Pancreas (tissue), 10 donors: Measurements from ENCODE around the gene RFC4. TPM values are rescaled to one million over a fixed set of nuclear protein-coding genes. Genes with fewer than 3 reads are reported as not detected.

Source experiments
- ATAC-seq, 4 donors: fragments of 200-7000 bp; cut with Tn5 transposase; one replicate each; pipeline versions ENCODE4 v1.8.0 to v1.9.1; 2020; ENCODE audit warnings: mild to moderate bottlenecking in 4 of 4, moderate library complexity in 4 of 4
- DNase-seq, 6 donors: peaks; one replicate each; pipeline ENCODE4 v3.0.0-alpha.2; 2020
- FAIRE-seq: peaks from 2 replicates; lab custom pipeline; 2012; peaks lifted over from hg19 to GRCh38; lab: Jason Lieb, UNC
- H3K27ac ChIP-seq, 4 donors: fragments of 200-600 bp; sonication (generic); 1 replicate in 3 of 4; 2 replicates in 1 of 4; pipeline versions ENCODE4 v1.5.0 to v1.8.0; 2020
- H3K27me3 ChIP-seq, 4 donors: fragments of 200-600 bp; one replicate each; pipeline ENCODE4 v1.8.0; 2021
- H3K36me3 ChIP-seq, 3 donors: fragments of 200-600 bp; sonication (generic) in 1 of 3; one replicate each; pipeline versions ENCODE4 v1.5.0 to v1.8.0; 2020 to 2021
- H3K4me1 ChIP-seq, 3 donors: fragments of 200-600 bp; one replicate each; pipeline ENCODE4 v1.8.0; 2021
- H3K4me3 ChIP-seq, 4 donors: fragments of 200-600 bp; sonication (generic) in 2 of 4; one replicate each; pipeline versions ENCODE4 v1.5.0 to v1.8.0; 2020 to 2021
- H3K9me3 ChIP-seq, 4 donors: fragments of 200-600 bp; one replicate each; pipeline ENCODE4 v1.8.0; 2021
- WGBS, 2 donors: extraction: QIAGEN DNeasy Blood & Tissue Kit; methylation state at CpG; one replicate each; pipeline ENCODE4 v1.1.7; 2013; 5-methylcytosine and 5-hydroxymethylcytosine counted together
- intact Hi-C, 3 donors: fragments of 100-400 bp; cut with DNase I; formaldehyde crosslinking; loops; one replicate each; pipeline versions ENCODE4 v1.11.1 to v1.14.2; 2022
- polyA plus RNA-seq, 2 donors: library from polyadenylated mRNA; stranded (reverse); fragments of 200-250 nt; gene quantifications; one replicate each; pipeline ENCODE4 v1.2.3, GENCODE V29; 2013
- total RNA-seq, 6 donors: library from RNA; stranded (reverse); fragmentation: NEBNext Ultra II Directional in 4 of 6; extraction: Animal tissue kit (Norgen Biotek cat#: 25700) in 4 of 6; gene quantifications; one replicate each; pipeline versions ENCODE4 v1.2.1 to v1.2.4, GENCODE V29; 2021 to 2023
- TF ChIP-seq, protein P1 (sequence below), 4 donors: fragments of 200-600 bp; sonication (generic) in 3 of 4; IDR thresholded peaks; one replicate each; pipeline versions ENCODE4 v1.5.0 to v1.8.0; 2021; ENCODE audit warnings: antibody characterized with exemption in 4 of 4
- donor health status: healthy with polysubstance abuse.
- donor health status: DM: no; HTN: no; CAD: no; lungs with moderate emphysema.
- donor health status: DM: no; HTN: no; CAD: no.
- donor health status: control.
- donor health status: control.
- donor health status: Bipolar disorder and iron deficiency.
- donor health status: DM: yes; HTN: yes; CAD: no.
- donor health status: DM: no; HTN: no; CAD: no.
- donor health status: DM: no; HTN: no; CAD: no.
- donor health status: DM: yes; HTN: yes; CAD: no.

RFC4 gene
- total and polyA plus RNA-seq, 8 donors = 5.1 to 11.5 (median 8.0) TPM

DNA sequence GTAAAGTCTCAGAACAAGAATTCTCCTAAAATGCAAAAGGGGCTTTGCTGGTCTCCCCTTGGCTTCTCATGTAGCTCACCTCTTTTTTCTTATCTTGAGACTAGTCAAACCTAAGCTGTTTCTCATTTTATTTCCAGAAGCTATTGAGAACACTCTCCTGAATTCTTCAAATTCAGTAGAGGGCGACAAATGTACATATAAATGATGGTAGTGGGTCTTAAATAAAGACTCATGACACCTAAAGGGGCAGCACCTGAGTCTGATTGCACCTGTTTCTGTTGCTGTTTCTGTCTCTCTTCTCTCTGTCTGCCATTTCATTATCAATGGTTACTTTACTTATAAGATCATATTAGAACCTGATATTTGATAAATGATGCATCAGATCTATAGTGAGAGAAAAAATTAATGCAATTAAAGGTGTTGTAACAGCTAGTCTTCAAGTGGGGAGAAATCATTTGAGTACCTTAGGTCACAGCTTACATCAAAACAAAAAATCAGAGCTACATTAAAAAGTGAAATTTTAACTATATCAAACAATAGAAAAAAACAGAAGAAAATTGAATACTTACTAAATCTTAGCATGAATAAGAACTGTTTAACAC is 43.2 kb upstream of the RFC4 start:
- 0 to 2% methylated on average over 1 of the region's 1 CpG for WGBS, 2 donors
- intact Hi-C loops = loop anchor here in 1 of 3 donors (5.0 kb wide), 1 partner anchor 318 kb away; no protein-coding TSS in a partner anchor
- TF ChIP-seq, protein P1, sequence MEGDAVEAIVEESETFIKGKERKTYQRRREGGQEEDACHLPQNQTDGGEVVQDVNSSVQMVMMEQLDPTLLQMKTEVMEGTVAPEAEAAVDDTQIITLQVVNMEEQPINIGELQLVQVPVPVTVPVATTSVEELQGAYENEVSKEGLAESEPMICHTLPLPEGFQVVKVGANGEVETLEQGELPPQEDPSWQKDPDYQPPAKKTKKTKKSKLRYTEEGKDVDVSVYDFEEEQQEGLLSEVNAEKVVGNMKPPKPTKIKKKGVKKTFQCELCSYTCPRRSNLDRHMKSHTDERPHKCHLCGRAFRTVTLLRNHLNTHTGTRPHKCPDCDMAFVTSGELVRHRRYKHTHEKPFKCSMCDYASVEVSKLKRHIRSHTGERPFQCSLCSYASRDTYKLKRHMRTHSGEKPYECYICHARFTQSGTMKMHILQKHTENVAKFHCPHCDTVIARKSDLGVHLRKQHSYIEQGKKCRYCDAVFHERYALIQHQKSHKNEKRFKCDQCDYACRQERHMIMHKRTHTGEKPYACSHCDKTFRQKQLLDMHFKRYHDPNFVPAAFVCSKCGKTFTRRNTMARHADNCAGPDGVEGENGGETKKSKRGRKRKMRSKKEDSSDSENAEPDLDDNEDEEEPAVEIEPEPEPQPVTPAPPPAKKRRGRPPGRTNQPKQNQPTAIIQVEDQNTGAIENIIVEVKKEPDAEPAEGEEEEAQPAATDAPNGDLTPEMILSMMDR (IDR thresholded peaks at IDR 0.05) = peak in 1 of 4 donors; percentile 36
- DNase-seq (no peak), ATAC-seq (peak in 3 of 4 donors; percentile 43 to 64 (median 56)), FAIRE-seq (no peak)
- H3K4me3 ChIP-seq = no peak overlapping the region
- H3K4me1 ChIP-seq = no peaks in the 10 kb centered on the region
- H3K9me3 ChIP-seq = no peaks in the 10 kb centered on the region
- H3K27ac ChIP-seq = no peak overlapping the region
- no peaks in the 10 kb centered on the region for H3K27me3 ChIP-seq
- no peaks in the 10 kb centered on the region for H3K36me3 ChIP-seq

DNA sequence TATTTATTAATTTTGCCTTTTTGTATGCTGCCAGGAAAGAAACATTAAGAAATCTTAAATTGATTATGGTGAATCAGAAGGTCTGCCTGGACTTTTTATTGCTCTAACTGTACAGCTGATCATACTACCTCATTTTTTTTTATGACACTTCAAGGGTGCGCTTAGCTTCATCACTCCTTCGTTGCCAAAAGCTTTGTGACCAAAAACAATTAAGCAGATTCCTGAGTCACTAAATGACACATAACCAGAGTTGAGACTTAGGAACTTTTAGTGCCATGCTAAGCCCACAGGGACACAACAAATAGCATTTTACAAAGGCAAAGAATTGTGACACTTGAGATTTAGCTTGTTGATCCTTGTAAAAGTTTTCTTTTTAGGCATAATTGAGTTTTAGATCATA is 41.2 kb upstream of the RFC4 start:
- ATAC-seq (no peak), FAIRE-seq (no peak), DNase-seq (no peak)
- 47 to 53% methylated on average over 2 of the region's 2 CpGs for WGBS, 2 donors
- Histone ChIP-seq H3K36me3 (no peaks in the 10 kb centered on the region), H3K27ac (no peak overlapping the region), H3K4me3 (no peak overlapping the region), H3K27me3 (no peaks in the 10 kb centered on the region), H3K9me3 (no peaks in the 10 kb centered on the region), H3K4me1 (no peaks in the 10 kb centered on the region)
- intact Hi-C loops = loop anchor here in 1 of 3 donors (5.0 kb wide), 1 partner anchor 320 kb away; no protein-coding TSS in a partner anchor
- TF ChIP-seq, protein P1 (IDR thresholded peaks at IDR 0.05) = no peak

DNA sequence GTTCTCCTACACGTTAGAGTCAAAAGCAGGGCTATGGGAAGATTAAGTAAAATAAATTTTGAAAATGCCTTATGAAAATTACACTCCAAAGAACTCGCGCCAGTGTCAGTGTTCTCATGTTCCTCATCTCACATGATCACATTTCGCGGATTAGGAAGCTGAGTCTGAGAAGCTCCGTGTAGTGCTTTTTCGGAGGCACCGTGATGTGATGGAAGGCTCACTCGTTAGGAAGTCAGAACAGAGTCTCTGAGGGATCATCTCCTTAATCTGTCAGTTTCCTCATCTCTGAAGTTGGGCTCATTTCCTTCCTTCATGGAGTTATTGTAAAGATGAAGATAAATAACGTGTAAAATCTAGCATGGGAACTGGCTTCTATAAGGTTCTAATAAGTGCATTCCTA is 39.5 kb upstream of the RFC4 start:
- no peaks in the 10 kb centered on the region for H3K27me3 ChIP-seq
- H3K4me3 ChIP-seq = no peak overlapping the region
- DNase-seq = no peak
- TF ChIP-seq, protein P1 (IDR thresholded peaks at IDR 0.05) = no peak
- intact Hi-C loops = loop anchor here in 1 of 3 donors (5.0 kb wide), 1 partner anchor 322 kb away; no protein-coding TSS in a partner anchor
- H3K36me3 ChIP-seq = no peaks in the 10 kb centered on the region
- no peak for ATAC-seq
- no peaks in the 10 kb centered on the region for H3K4me1 ChIP-seq
- no peak for FAIRE-seq
- H3K27ac ChIP-seq = no peak overlapping the region
- no peaks in the 10 kb centered on the region for H3K9me3 ChIP-seq
- 70 to 77% methylated on average over 10 of the region's 10 CpGs for WGBS, 2 donors

- WGBS, 2 donors = 82 to 87% methylated on average over 11 of the region's 11 CpGs
- Histone ChIP-seq H3K27me3 (no peaks in the 10 kb centered on the region), H3K36me3 (no peaks in the 10 kb centered on the region), H3K27ac (no peak overlapping the region), H3K4me3 (no peak overlapping the region), H3K4me1 (no peaks in the 10 kb centered on the region), H3K9me3 (no peaks in the 10 kb centered on the region)
- DNase-seq (no peak), FAIRE-seq (no peak), ATAC-seq (no peak)
- TF ChIP-seq, protein P1 (IDR thresholded peaks at IDR 0.05) = no peak
- intact Hi-C loops = loop anchor here in 1 of 3 donors (5.0 kb wide), 1 partner anchor 322 kb away; no protein-coding TSS in a partner anchor
Measured at GRCh38 chr3:186844908-186845307, 38.6 kb upstream of the RFC4 start.

GRCh38 chr3:186843039-186843432 is 36.8 kb upstream of the RFC4 start:
- TF ChIP-seq, protein P1 (IDR thresholded peaks at IDR 0.05) = no peak
- WGBS, 2 donors = 69 to 77% methylated on average over 3 of the region's 3 CpGs
- Histone ChIP-seq H3K4me1 (no peaks in the 10 kb centered on the region), H3K27me3 (no peaks in the 10 kb centered on the region), H3K27ac (no peak overlapping the region), H3K4me3 (no peak overlapping the region), H3K36me3 (no peaks in the 10 kb centered on the region), H3K9me3 (no peaks in the 10 kb centered on the region)
- intact Hi-C loops = no loop called here
- ATAC-seq = no peak
- DNase-seq = no peak
- no peak for FAIRE-seq
